ENCODE results near the gene MARCHF7.
"Not testable (repeated sequence)": the region's sequence is repeated elsewhere in the genome, so short reads cannot be mapped to it uniquely, and the experiment has no call there.

The MARCHF7 gene, protein sequence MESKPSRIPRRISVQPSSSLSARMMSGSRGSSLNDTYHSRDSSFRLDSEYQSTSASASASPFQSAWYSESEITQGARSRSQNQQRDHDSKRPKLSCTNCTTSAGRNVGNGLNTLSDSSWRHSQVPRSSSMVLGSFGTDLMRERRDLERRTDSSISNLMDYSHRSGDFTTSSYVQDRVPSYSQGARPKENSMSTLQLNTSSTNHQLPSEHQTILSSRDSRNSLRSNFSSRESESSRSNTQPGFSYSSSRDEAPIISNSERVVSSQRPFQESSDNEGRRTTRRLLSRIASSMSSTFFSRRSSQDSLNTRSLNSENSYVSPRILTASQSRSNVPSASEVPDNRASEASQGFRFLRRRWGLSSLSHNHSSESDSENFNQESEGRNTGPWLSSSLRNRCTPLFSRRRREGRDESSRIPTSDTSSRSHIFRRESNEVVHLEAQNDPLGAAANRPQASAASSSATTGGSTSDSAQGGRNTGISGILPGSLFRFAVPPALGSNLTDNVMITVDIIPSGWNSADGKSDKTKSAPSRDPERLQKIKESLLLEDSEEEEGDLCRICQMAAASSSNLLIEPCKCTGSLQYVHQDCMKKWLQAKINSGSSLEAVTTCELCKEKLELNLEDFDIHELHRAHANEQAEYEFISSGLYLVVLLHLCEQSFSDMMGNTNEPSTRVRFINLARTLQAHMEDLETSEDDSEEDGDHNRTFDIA

DNA sequence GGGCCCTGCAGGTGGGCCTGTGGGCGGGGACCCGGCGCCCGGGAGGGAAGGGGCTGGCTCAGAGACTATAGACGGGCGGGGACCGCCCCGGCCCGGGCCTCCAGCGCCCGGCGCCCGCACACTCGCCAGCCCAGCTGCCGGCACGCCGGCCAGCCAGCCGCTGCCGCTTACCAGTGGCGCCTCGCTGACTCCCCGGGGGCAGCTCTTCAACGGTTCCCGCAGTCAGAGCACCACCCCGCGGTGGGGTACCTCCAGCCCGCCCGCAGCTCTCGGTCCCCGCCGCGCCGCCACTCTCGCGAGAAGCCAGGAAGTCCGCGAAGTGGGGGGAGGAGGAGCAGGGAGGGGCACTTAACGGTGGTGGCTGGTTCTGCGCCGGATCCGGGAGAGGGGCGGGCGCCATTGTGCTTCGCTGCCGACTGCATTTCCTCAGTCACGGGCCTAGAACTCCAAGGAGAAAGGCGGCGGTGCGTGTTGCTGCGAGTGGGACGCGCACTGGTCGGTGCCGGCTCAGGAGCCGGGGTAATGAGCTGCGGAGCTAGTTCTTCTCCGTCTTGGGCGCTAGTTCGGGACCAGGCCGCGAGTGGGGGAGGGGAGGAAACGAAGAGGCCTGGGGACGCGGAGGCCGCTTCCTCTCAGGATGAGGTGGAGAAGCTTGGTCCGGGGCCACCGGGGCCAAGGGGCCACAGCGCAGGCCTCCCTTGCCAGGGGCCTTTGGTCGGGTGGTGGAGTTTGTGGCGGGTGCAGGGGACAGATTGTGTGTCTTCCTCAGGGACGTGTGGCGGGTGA, at the start of gene MARCHF7:
MARCHF7 (plus strand) TSS at position 364 of the 786 bp plus-strand sequence. CDS start 16,517 bp downstream, outside the sequence.
- DNase-seq: peak; percentile 97 to 98

GRCh38 chr2:159667423-159667822, 44.9 kb upstream of the MARCHF7 start:
- not testable (repeated sequence) for DNase-seq

- DNase-seq: no peak
Observed at GRCh38 chr2:159671047-159671446, 41.3 kb upstream of the MARCHF7 start.

DNA sequence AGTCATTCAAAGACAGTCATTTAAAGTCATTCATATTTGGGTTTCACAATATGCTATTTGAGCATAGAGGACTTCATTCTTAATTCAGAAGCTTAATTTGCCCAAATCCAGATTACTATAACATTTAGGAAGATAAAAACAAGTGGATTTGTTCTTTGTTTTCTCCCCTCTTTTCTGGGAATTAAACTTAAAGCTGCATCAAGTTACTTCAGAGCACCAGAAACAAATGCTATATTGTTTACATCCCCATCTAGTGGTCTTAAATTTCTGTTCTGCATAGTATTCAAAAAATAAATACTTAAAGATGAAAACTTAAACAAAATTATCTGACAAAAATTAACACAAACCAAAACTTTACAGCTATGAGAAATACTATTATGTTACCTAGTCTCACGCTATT, 34.7 kb upstream of the MARCHF7 start:
- no peak for DNase-seq

- no peak for DNase-seq
Observed at GRCh38 chr2:159680692-159681091, 31.6 kb upstream of the MARCHF7 start.

- no peak for DNase-seq
Observed at GRCh38 chr2:159683817-159684216, 28.5 kb upstream of the MARCHF7 start.

DNA sequence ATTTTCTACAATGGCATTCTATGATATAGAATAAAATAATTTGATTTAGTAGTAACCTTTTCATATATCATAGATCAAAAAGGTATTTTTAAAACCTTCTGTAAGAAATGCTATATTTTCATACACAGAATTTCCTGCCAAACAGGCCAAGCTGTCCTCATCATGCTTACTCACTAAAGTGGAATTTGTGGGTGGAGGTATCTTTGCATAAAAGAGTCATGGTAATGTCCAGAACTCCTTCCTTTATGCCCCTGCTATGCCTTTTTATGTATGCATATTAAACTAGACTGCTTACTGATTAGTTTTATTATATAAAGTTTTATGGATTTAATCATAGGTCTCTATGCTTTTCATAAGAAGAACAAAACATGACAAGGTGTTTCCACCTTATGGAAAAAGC, 27.5 kb upstream of the MARCHF7 start:
- DNase-seq: no peak

- no peak for DNase-seq
Observed at GRCh38 chr2:159694500-159695040, 17.7 kb upstream of the MARCHF7 start.

DNA sequence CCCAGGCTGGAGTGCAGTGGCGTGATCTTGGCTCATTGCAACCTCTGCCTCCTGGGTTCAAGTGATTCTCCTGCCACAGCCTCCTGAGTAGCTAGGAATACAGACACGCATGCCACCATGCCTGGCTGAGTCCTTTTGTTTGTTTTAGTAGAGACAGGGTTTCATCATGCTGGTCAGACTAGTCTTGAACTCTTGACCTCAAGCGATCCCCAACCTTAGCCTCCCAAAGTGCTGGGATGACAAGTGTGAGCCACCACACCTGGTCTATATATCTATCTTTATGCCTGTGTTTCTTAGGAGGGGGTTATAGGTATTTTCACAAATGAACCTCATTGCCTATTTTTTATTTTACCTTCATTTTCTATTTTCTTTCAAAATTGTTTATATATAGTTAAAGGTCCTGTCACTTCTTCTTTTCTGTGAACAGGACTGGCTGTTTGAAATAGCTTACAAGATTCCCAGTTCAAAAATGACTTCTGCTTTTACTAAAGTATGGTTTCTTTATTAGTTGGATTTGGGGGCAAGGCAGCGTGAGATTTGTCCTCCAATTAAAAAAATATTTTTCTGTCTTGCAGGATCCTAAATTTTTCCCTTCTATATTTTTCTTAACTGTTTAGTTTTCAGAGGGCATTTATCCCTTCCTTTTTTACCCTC, 16.4 kb upstream of the MARCHF7 start:
- no peak for DNase-seq

GRCh38 chr2:159703491-159703890, 8.8 kb upstream of the MARCHF7 start:
- no peak for DNase-seq

GRCh38 chr2:159706385-159706980, 5.8 kb upstream of the MARCHF7 start:
- DNase-seq: no peak

- DNase-seq: no peak
Observed at GRCh38 chr2:159708066-159708760, 4.1 kb upstream of the MARCHF7 start.

DNA sequence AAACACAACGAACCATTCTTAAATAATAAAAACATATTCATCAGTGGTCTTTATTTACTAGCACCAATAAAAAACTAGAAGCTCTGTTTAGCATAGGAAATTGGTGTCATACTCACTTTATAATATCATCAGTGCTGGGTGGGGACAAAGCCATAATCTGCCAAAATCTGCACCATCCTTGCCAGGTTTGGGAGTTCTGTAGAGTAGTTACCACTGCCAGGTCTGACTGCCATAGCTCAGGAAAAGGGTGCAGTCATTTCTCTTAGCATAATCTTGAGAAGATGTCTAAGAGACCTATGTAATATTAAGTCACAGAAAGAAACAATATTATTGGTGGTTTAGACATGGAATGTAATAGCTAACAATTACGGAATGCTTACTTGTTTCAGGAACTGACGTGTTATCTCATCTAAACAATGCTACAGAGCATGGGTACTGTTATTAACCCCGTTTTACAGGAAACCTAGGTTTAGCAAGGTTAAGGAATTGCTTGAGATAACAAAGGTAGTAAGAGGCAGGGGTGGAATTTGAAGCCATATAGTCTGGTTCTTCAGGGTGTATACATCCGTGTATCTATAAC, 1.6 kb upstream of the MARCHF7 start:
- no peak for DNase-seq

- no peak for DNase-seq
Observed at GRCh38 chr2:159711562-159712142, 654 bp upstream of the MARCHF7 start.

DNA sequence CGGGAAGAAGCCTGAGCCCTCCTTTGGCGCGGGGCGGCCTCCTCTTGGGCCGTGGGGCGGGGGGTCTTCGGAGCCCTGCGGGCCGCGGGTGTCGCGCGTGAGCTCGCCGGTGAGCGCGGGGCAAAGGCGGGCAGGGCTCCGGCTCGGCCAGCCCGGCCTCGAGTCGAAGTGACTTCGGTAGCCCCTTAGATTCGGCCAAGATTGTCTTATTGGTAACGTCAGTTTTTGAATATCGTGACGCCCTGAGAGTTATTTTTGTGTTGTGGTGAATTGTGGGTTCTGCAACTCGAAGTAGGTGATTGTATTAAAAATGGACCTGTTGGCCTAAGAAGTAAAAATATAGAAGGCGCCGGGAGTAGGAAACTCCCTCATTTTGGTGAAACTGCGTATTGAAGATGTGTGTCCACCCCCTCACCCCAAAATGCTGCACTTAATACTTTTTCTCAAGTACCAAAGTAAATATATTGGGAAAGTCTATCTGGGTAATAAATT, 669 bp downstream of the MARCHF7 start:
- no peak for DNase-seq

- DNase-seq: peak in 1 of 2 experiments; percentile 33
Observed at GRCh38 chr2:159713631-159714246, 1.4 kb downstream of the MARCHF7 start.

GRCh38 chr2:159714247-159714930, 2.1 kb downstream of the MARCHF7 start:
- no peak for DNase-seq

GRCh38 chr2:159715451-159715850, 3.1 kb downstream of the MARCHF7 start:
- no peak for DNase-seq

DNA sequence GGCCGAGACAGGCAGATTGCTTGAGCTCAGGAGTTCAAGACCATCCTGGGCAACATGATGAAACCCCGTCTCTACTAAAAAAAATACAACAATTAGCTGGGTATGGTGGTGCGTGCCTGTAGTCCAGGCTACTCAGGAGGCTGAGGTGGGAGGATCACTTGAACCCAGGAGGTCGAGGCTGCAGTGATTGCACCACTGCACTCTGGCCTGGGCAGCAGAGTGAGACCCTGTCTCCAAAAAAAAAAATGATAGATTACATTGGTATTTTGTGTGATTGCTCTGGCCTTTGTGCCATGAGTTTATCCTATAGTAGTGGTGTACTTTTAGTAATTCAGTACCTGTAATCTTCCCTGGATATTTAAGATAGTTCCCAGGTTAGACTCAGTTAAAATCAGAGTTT, 4.1 kb downstream of the MARCHF7 start:
- not testable (repeated sequence) for DNase-seq

Data from NCI-H2081 (cell line).